IgD-negative memory B cell (primary cell): ENCODE results near the gene EFNA5. TPM values are rescaled to one million over a fixed set of nuclear protein-coding genes. Genes with fewer than 3 reads are reported as not detected.

ENCODE experiments used
- H3K27ac Mint-ChIP-seq, 3 donors: one replicate each; pipeline ENCODE4 v1.8.0; 2020 to 2022; ENCODE audit warnings: mild to moderate bottlenecking in 3 of 3, mixed read lengths in 3 of 3, moderate library complexity in 1 of 3
- H3K27me3 Mint-ChIP-seq: one replicate; pipeline ENCODE4 v1.8.0; 2021; ENCODE audit warnings: mixed read lengths
- H3K36me3 Mint-ChIP-seq: one replicate; pipeline ENCODE4 v1.8.0; 2020; ENCODE audit warnings: mild to moderate bottlenecking, mixed read lengths
- H3K4me1 Mint-ChIP-seq, 3 donors: one replicate each; pipeline ENCODE4 v1.8.0; 2020 to 2022; ENCODE audit warnings: mixed read lengths in 3 of 3, mild to moderate bottlenecking in 1 of 3
- H3K4me3 Mint-ChIP-seq, 4 donors: one replicate each; pipeline ENCODE4 v1.8.0; 2020 to 2022; ENCODE audit warnings: mild to moderate bottlenecking in 4 of 4, mixed read lengths in 4 of 4, moderate library complexity in 3 of 4
- H3K9me3 Mint-ChIP-seq, 3 donors: one replicate each; pipeline ENCODE4 v1.8.0; 2020 to 2021; ENCODE audit warnings: mixed read lengths in 3 of 3, mild to moderate bottlenecking in 1 of 3
- polyA plus RNA-seq: library from polyadenylated mRNA; unstranded; fragments of 300-500 nt; fragmentation: Illumina TruSeq; gene quantifications from one replicate; pipeline ENCODE4 v1.2.3, GENCODE V29; 2021

The EFNA5 gene
- polyA plus RNA-seq, 1 donor from 2014 or later, result not detected

DNA sequence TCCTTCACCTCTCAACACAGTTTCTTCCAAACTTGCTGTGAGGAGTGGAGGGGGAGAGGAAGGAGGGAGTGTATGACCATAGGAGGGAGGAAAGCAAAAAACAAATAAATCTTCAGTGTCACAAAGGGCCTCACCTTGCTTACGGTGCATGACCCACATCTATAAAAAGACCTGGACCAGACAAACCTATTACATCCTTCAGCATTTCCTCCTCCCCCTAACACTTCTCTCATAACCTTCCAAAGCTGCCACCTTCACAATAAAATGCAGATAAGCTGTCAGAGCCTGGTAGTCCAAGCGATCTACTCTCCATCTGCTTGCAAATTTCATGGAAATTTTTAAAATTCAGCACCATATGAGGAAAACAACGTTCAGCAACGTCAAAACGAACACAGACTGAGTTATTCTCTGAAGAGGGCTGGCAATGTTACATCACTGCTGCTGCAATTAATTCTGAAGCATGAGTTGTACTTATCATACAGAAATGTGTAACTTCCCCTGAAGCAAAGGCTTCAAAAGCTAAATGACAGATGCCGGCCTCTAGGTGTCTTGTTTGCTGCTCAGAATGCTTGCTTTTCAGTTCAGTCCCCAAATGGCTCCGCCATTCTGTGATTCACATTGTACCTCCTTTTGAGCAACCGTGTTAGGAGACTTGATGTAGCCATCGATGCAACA lies 62.9 kb downstream of the EFNA5 start:
- H3K27me3 Mint-ChIP-seq, result peaks cover 2% of the 10 kb centered on the region

DNA sequence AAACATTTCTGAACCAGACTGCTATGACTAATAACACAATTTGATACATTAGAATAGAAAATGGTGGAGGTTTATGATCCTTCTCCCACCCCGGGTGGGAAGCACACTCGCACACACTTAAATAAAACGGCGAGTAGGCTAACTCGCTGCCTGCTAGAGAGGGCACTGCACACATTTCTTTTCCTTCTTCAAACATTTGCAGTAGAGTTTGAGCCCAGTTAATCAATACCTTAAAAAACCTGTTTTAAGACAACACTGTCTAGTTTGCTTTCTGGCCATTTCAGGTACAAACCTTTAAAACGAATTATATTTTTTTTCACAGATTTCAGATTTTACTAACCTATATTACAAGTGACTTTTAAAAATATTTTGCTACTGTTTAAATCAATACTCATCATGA lies 63.5 kb downstream of the EFNA5 start:
- no peak overlapping the region for H3K27ac Mint-ChIP-seq
- H3K36me3 Mint-ChIP-seq, result no peaks in the 10 kb centered on the region
- peaks cover 2% of the 10 kb centered on the region for H3K27me3 Mint-ChIP-seq
- no peaks in the 10 kb centered on the region for H3K4me1 Mint-ChIP-seq
- H3K4me3 Mint-ChIP-seq, result no peak overlapping the region
- H3K9me3 Mint-ChIP-seq, result peaks cover 0 to 4% (median 0%) of the 10 kb centered on the region in 3 donors

More for the DNA sequence above, 62.9 kb downstream of the EFNA5 start:
- Mint-ChIP-seq H3K4me3 (no peak overlapping the region), H3K27ac (no peak overlapping the region), H3K9me3 (peaks cover 0 to 2% (median 0%) of the 10 kb centered on the region in 3 donors), H3K36me3 (no peaks in the 10 kb centered on the region), H3K4me1 (no peaks in the 10 kb centered on the region)

DNA sequence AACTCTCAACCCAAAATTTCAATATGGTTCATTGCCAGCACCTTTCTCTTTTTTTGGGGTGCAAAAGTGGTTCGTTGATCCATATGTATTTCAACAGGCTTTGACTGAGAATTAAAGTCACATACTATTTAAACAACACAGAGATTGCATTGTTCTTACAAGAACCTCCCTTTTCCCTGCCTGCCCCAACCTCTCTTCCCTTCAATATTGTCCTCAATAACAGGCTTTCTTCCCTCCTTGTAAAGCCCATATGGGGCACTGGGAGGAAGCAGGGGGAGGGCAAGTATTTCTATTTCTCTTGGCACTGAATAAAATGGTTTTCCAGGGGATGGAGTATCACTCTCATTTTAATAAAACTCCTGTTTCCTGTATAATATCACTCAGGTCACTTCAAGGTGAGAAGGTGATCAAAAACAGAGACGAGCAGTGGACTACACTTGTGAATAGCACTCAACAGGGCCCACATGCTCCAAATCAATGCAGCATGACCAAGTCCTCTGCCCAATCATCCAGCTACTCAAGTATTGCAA lies 65.1 kb downstream of the EFNA5 start:
- H3K27me3 Mint-ChIP-seq, result peaks cover 2% of the 10 kb centered on the region
- no peaks in the 10 kb centered on the region for H3K4me1 Mint-ChIP-seq
- no peaks in the 10 kb centered on the region for H3K36me3 Mint-ChIP-seq
- no peak overlapping the region for H3K27ac Mint-ChIP-seq
- H3K9me3 Mint-ChIP-seq, result peaks cover 0 to 3% (median 0%) of the 10 kb centered on the region in 3 donors
- no peak overlapping the region for H3K4me3 Mint-ChIP-seq

DNA sequence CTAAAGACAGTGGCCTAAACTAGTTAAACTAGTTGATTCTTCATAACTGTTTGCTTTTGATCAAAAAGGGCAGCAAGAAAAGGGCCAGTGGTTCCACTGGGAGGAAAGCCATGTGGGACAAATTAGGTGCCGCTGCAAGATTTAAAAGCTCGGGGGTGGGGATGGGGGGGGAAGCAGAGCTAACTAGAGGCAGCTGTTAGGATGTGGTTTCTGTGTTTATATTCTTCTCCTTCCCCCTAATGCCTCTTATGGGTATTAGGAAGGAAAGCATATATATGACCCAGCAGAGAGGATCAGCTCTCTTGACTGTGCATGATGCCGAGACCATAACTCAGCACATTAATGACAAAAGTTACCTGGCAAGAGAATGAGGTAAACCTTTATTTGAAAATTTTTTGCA lies 65.7 kb downstream of the EFNA5 start:
- Mint-ChIP-seq H3K27ac (no peak overlapping the region), H3K4me3 (no peak overlapping the region), H3K27me3 (peaks cover 2% of the 10 kb centered on the region), H3K4me1 (no peaks in the 10 kb centered on the region), H3K9me3 (peaks cover 0 to 2% (median 0%) of the 10 kb centered on the region in 3 donors), H3K36me3 (no peaks in the 10 kb centered on the region)

DNA sequence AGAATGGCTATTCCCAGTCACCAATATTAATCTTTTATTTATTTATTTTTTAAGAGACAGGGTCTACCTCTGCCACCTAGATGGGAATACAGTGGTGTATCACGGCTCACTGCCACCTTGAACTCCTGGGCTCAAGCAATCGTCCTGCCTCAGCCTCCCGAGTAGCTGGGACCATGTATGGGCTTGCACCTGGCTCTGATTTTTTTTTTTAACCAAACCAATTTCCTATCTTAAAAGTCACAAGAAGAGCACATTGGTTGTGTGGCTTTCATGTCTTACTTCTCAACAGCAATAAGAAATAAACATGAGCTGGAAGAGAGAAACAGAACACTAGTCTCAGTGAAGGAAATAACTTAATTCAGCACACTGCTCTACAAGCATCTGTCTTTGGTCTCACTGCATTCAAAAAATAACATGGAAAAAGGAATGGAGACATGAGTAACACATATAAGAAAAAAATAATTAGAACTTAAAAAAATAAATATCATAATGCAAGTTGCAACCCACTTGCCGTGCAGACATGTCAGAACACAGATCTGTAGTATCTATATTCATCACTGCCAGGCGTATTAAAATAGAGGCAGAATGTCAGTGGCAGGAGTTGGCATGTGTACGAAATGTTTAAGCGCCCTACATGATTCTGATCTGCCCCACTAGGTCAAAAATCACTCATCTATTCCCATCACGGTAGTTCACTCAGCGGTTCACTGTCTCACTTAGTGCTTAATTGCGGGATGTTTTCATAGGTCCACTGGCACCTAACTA lies 66.4 kb downstream of the EFNA5 start:
- Mint-ChIP-seq H3K4me1 (no peaks in the 10 kb centered on the region), H3K36me3 (no peaks in the 10 kb centered on the region), H3K27me3 (peaks cover 2% of the 10 kb centered on the region), H3K27ac (no peak overlapping the region), H3K9me3 (peaks cover 0 to 2% (median 0%) of the 10 kb centered on the region in 3 donors), H3K4me3 (no peak overlapping the region)

DNA sequence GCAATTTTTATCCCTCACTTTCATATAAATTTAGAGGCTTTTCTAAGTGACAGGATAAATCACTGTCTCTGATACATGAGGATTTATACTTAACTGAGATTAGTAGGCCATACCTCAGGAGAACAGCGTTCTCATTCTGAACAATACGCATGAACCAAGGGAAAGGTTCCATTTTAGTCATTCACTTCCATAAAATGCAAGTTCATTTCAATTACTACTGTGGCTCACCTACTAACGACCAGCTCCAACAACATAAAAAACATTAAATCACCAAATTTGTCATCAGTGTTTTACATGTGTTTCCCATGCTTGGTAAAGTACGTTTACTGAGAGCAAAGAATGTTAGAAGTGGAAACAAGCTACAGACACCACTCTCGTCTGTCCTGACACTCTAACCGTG lies 67.4 kb downstream of the EFNA5 start:
- Mint-ChIP-seq H3K27ac (no peak overlapping the region), H3K4me3 (no peak overlapping the region), H3K36me3 (no peaks in the 10 kb centered on the region), H3K4me1 (no peaks in the 10 kb centered on the region), H3K27me3 (peaks cover 2% of the 10 kb centered on the region), H3K9me3 (peaks cover 0 to 2% (median 0%) of the 10 kb centered on the region in 3 donors)

DNA sequence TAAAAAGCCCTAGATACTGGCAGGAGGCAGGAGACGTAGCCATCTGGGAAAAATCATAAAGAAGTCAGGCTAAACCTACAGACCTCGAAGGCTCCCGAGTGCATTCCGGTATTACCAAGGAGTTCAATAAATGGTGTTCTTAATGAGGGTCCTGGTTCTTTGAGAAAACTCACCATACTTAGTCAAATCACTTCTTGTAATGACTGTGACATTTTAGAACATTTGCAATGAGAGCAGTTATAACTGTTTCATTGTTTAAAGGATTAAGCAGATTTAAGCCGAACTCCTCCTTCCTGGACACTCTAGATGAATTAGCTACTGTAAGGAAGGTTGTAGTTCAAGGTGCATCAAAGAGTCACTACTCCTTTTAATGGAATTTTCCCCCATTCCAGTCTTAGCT lies 67.8 kb downstream of the EFNA5 start:
- Mint-ChIP-seq H3K9me3 (peaks cover 0 to 2% (median 0%) of the 10 kb centered on the region in 3 donors), H3K27me3 (peaks cover 2% of the 10 kb centered on the region), H3K4me1 (no peaks in the 10 kb centered on the region), H3K4me3 (no peak overlapping the region), H3K27ac (no peak overlapping the region), H3K36me3 (no peaks in the 10 kb centered on the region)

DNA sequence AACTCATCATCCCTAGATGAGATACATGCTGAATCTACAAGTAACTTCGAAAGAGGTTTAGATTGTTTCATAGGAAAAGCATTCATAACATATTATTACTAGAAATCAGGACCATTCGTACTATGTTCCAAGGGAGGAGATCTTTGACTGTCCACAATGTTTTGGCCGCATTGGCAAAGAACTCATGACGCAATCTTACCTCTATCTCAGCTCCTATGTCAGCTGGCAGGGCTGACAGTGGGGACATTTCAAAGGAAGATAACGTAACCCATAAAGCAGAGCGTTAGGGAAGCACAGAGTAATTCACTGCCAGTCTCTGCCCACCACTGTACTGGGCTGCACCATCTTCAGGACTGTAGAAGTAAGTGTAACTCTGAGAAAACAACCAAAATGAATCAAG lies 69.7 kb downstream of the EFNA5 start:
- Mint-ChIP-seq H3K36me3 (no peaks in the 10 kb centered on the region), H3K4me3 (no peak overlapping the region), H3K27me3 (peaks cover 2% of the 10 kb centered on the region), H3K27ac (no peak overlapping the region), H3K4me1 (no peaks in the 10 kb centered on the region), H3K9me3 (peaks cover 0 to 2% (median 0%) of the 10 kb centered on the region in 3 donors)

DNA sequence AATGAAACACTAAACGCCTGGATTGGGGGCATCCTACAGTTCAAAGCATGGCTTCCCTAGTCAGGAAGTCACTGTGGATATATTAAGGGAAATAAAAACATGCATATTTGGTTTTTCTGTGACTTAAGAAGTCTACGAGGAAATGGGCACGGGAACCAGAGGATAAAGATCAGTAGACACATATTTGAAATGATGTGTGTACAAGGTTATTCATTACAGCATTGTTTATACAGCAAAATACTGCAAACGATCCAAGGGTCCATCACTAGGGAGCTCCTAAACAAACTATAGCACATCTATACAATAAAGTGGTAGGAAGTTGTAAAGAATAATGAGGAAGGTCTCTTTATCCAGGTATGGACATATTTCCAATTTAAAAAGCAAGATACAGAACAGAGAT lies 71.8 kb downstream of the EFNA5 start:
- Mint-ChIP-seq H3K27me3 (no peaks in the 10 kb centered on the region), H3K27ac (no peak overlapping the region), H3K36me3 (no peaks in the 10 kb centered on the region)

DNA sequence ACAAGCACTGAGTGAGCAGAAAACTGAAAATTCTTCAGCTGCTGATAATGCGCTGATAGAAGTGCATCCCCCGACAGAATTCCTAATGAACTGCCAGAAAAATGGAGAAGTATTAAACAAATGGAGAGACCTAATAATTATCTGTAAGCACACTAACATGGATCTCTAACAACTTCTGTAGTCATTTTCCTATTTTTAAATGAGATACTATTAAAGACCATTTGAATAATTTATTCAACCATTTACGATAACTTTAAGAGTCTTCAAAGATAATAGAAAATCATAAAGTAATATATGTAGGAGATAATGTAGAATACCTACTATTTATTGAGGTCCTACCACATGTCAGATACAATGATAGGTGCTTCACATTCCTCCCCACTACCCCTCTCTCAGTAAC lies 72.9 kb downstream of the EFNA5 start:
- no peaks in the 10 kb centered on the region for H3K27me3 Mint-ChIP-seq
- peaks cover 0 to 3% (median 0%) of the 10 kb centered on the region in 3 donors for H3K9me3 Mint-ChIP-seq
- no peaks in the 10 kb centered on the region for H3K4me1 Mint-ChIP-seq
- no peaks in the 10 kb centered on the region for H3K36me3 Mint-ChIP-seq
- no peak overlapping the region for H3K4me3 Mint-ChIP-seq
- no peak overlapping the region for H3K27ac Mint-ChIP-seq

More for the DNA sequence above, 71.8 kb downstream of the EFNA5 start:
- H3K4me3 Mint-ChIP-seq, result no peak overlapping the region
- H3K4me1 Mint-ChIP-seq, result no peaks in the 10 kb centered on the region
- peaks cover 0 to 3% (median 0%) of the 10 kb centered on the region in 3 donors for H3K9me3 Mint-ChIP-seq

DNA sequence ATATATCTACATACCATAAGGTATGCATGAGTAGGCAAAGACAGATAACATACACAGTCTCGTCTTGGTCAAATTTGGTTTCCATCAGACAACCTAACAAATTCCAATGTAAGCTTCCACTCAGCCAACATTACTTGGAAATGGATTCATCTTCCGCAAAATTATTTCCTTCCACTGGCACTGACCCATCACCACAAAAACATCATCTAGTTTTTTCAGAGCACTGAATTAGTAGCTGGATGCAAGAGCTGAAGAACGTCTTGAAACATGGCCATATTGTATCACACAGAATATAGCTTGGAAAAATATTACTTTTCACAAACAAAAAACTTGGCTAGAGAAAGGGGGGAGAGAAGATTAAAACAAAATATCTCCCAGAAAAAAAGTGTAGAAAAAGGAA lies 73.5 kb downstream of the EFNA5 start:
- no peak overlapping the region for H3K27ac Mint-ChIP-seq
- H3K27me3 Mint-ChIP-seq, result no peaks in the 10 kb centered on the region
- peaks cover 0 to 2% (median 0%) of the 10 kb centered on the region in 3 donors for H3K9me3 Mint-ChIP-seq
- H3K4me3 Mint-ChIP-seq, result no peak overlapping the region
- H3K4me1 Mint-ChIP-seq, result no peaks in the 10 kb centered on the region
- no peaks in the 10 kb centered on the region for H3K36me3 Mint-ChIP-seq

DNA sequence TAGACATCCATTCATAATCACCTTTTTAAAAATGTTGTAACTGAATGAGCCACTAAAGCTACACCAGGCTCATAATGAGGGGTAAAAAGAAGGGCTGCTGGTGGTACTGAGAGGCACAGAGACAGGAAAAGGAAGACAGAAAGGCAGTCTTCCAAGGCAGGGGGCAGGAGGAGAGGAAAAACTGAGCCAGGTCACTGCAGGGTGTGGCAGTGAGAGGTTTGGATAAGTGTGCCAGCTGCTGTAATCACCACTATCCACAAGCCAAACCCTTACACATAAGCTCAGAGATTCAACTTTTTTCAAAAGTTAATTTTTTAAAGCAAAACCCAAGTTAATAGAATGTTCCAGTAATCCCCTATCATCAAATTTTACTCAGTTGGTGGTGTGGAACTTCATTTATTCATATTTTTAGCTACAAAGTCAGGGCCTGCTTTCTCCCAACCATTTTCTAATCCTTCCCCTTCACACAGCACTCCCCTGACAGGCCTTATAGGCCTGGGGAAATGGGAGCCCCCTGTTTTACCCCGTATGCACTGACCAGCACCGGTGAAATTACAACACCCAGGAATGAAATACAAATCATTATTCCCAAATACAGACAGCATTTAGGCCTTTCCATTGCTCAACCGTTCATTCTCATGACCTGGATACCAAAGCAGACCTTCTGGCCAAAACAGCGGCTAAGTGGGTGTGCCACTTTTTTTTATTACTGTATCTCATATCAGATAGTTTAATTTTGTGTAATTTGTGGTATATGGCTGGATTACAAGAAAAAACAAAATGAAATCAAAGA lies 76.3 kb downstream of the EFNA5 start:
- peaks cover 0 to 2% (median 0%) of the 10 kb centered on the region in 3 donors for H3K9me3 Mint-ChIP-seq
- no peak overlapping the region for H3K27ac Mint-ChIP-seq
- no peaks in the 10 kb centered on the region for H3K4me1 Mint-ChIP-seq
- no peaks in the 10 kb centered on the region for H3K36me3 Mint-ChIP-seq
- no peak overlapping the region for H3K4me3 Mint-ChIP-seq
- no peaks in the 10 kb centered on the region for H3K27me3 Mint-ChIP-seq

DNA sequence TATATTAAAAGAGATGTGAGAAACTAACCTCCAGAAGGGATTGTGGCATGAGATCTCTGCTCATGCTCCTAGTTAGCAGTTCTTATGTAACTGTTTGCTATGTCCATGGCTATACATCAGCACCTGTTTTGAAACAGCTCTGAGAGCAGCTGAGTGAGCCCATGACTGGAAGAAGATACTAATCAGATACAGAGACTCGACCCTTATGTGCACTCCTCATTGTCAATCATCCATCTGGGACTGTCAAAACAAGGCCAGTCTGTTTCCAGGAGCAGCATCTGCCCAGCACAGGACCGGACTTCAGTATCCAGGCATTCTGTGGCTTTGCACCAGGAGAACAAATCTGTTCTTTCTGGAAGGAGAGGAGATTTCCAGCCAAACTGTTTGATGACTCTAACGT lies 77.7 kb downstream of the EFNA5 start:
- Mint-ChIP-seq H3K36me3 (no peaks in the 10 kb centered on the region), H3K9me3 (peaks cover 0 to 2% (median 0%) of the 10 kb centered on the region in 3 donors), H3K4me1 (no peaks in the 10 kb centered on the region), H3K27me3 (no peaks in the 10 kb centered on the region), H3K4me3 (no peak overlapping the region), H3K27ac (no peak overlapping the region)

DNA sequence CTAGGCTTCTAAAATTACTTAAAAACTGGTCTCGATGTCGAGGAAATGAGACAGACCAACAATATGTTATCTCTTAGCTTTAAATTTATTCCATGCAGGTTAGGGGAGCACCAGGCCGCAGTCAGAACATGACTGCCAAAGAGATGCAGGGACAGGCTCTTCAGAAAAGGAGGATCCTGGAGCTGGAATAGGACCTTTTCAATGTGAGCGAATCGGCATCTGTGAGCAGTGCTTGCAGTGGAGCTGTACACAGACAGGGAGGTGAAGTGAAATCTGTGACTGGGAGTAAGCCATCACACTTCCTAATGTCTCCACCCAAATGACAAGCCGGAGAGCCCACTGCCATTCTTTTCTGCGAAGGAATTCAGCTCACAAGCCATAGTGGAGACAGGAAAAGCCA lies 78.2 kb downstream of the EFNA5 start:
- H3K27ac Mint-ChIP-seq, result no peak overlapping the region
- peaks cover 0 to 2% (median 0%) of the 10 kb centered on the region in 3 donors for H3K9me3 Mint-ChIP-seq
- H3K36me3 Mint-ChIP-seq, result no peaks in the 10 kb centered on the region
- no peaks in the 10 kb centered on the region for H3K4me1 Mint-ChIP-seq
- H3K27me3 Mint-ChIP-seq, result no peaks in the 10 kb centered on the region
- H3K4me3 Mint-ChIP-seq, result no peak overlapping the region

DNA sequence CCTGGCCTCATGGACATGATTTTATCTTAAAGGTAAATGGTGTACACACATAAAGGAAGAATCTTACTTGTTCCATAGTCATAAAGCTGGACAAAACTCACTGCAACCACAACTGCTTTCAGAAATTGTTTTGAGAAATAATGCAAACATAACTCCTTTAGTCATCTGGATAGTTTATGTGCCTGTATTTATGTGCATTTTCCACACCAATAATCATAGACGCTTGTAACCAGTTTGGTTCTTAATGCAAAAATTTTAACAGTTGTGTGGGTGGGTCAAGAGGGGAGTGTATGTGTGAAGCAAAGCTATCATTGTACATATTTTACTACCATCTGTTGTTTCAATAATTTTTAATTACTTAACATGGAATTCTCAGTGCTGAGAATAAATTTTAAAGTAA lies 80.1 kb downstream of the EFNA5 start:
- Mint-ChIP-seq H3K4me3 (no peak overlapping the region), H3K9me3 (peaks cover 0 to 2% (median 0%) of the 10 kb centered on the region in 3 donors), H3K27ac (no peak overlapping the region)

More for the DNA sequence above, 80.1 kb downstream of the EFNA5 start:
- no peaks in the 10 kb centered on the region for H3K36me3 Mint-ChIP-seq
- no peaks in the 10 kb centered on the region for H3K4me1 Mint-ChIP-seq
- no peaks in the 10 kb centered on the region for H3K27me3 Mint-ChIP-seq
